K562 (cell line): ENCODE results near the gene SLC25A1. TPM values are rescaled to one million over a fixed set of nuclear protein-coding genes. Genes with fewer than 3 reads are reported as not detected.

ENCODE experiments used
- ATAC-seq: fragments of 200-7000 bp; cut with Tn5 transposase; 3 replicates; pipeline ENCODE4 v1.9.1; 2020; ENCODE audit warnings: moderate library complexity
- BruUV-seq: library from RNA; stranded (reverse); fragments of 400-500 nt; replicated peaks from 2 replicates; lab custom pipeline; 2021; lab: Mats Ljungman, UMichigan
- CTCF ChIA-PET: fragments of 300-600 bp; formaldehyde crosslinking; extraction: SDS; loops from one replicate; lab custom pipeline; 2021; ENCODE audit warnings: low intra/inter-chr PET ratio; lab: Yijun Ruan, JAX
- POLR2A ChIA-PET: fragments of 300-600, 350-650 bp; sonication (Branson Sonifier 250); formaldehyde crosslinking; extraction: SDS; loops from one replicate; lab custom pipeline; 2021; ENCODE audit warnings: antibody characterized with exemption, inconsistent platforms; lab: Yijun Ruan, JAX
- DNase-seq, 4 experiments: peaks; one replicate each; pipeline versions ENCODE4 v3.0.0 to v3.0.0-alpha.2; 2011 to 2018; ENCODE audit warnings: low spot score in 3 of 4, mixed read lengths in 3 of 4; ENCODE audit errors: extremely low read depth in 1 of 4
- FAIRE-seq: peaks from 2 replicates; lab custom pipeline; 2011; peaks lifted over from hg19 to GRCh38; lab: Jason Lieb, UNC
- H2AFZ ChIP-seq: 2 replicates; pipeline ENCODE4 v1.6.0; 2011; ENCODE audit warnings: low read depth, low read length, control low read depth, inconsistent platforms
- H3K27ac ChIP-seq: fragments of 200-600 bp; 3 replicates; pipeline ENCODE4 v1.8.0; 2011; ENCODE audit warnings: low read depth, mild to moderate bottlenecking, control low read depth, inconsistent platforms, low read length, moderate library complexity, mixed read lengths; ENCODE audit errors: extremely low read depth
- H3K27me3 ChIP-seq, 2 experiments: fragments of 300-600 bp in 1 of 2; 2 replicates in 1 of 2; 3 replicates in 1 of 2; pipeline versions ENCODE4 v1.6.0 to v1.8.0; 2011; ENCODE audit warnings: inconsistent platforms in 2 of 2, low read length in 2 of 2, mild to moderate bottlenecking in 1 of 2, mixed read lengths in 1 of 2, moderate library complexity in 1 of 2; ENCODE audit not compliant: control insufficient read depth in 2 of 2, insufficient read depth in 2 of 2
- H3K36me3 ChIP-seq: fragments of 300-600 bp; 3 replicates; pipeline ENCODE4 v1.8.0; 2011; ENCODE audit warnings: mild to moderate bottlenecking, low read length, inconsistent platforms; ENCODE audit not compliant: control insufficient read depth, insufficient read depth
- H3K4me1 ChIP-seq, 2 experiments: fragments of 200-600 bp in 1 of 2; replicated peaks in 1 of 2; 2 replicates in 1 of 2; 3 replicates in 1 of 2; pipeline versions ENCODE4 v1.5.1 to v1.8.0; 2011; ENCODE audit warnings: inconsistent platforms in 2 of 2, low read length in 2 of 2, mild to moderate bottlenecking in 1 of 2, mixed read lengths in 1 of 2, moderate library complexity in 1 of 2; ENCODE audit not compliant: control insufficient read depth in 2 of 2, insufficient read depth in 2 of 2
- H3K4me2 ChIP-seq: 2 replicates; pipeline ENCODE4 v1.6.1; 2011; ENCODE audit warnings: low read length, control low read depth, inconsistent platforms, mixed read lengths; ENCODE audit not compliant: insufficient read depth
- H3K4me3 ChIP-seq: fragments of 200-600 bp; sonication (generic), shearing (Covaris generic); 2 replicates; pipeline ENCODE4 v1.5.1; 2016; ENCODE audit warnings: control low read depth, inconsistent platforms
- H3K79me2 ChIP-seq: fragments of 200-600 bp; 3 replicates; pipeline ENCODE4 v1.8.0; 2011; ENCODE audit warnings: low read length, inconsistent platforms; ENCODE audit not compliant: control insufficient read depth, insufficient read depth
- H3K9ac ChIP-seq, 2 experiments: 2 replicates each; pipeline versions ENCODE4 v1.6.0 to v1.6.1; 2011; ENCODE audit warnings: low read depth in 2 of 2, low read length in 2 of 2, control low read depth in 1 of 2, inconsistent platforms in 1 of 2, mild to moderate bottlenecking in 1 of 2, mixed read lengths in 1 of 2; ENCODE audit not compliant: insufficient read depth in 1 of 2
- H3K9me1 ChIP-seq: one replicate; pipeline ENCODE4 v1.6.0; 2011; ENCODE audit warnings: inconsistent platforms, mild to moderate bottlenecking, low read length, moderate library complexity; ENCODE audit not compliant: control insufficient read depth, insufficient read depth
- H3K9me3 ChIP-seq: replicated peaks from 2 replicates; pipeline ENCODE4 v1.5.1; 2011; ENCODE audit warnings: low read depth, low read length, inconsistent platforms; ENCODE audit not compliant: control insufficient read depth, insufficient read depth
- H4K20me1 ChIP-seq: replicated peaks from 2 replicates; pipeline ENCODE4 v1.6.1; 2011; ENCODE audit warnings: low read length, inconsistent platforms, mixed read lengths; ENCODE audit not compliant: control insufficient read depth, insufficient read depth
- ARHGAP35 ChIP-seq: fragments of 450-650 bp; IDR thresholded peaks from 2 replicates; pipeline ENCODE4 v1.6.1; 2018; ENCODE audit not compliant: partially characterized antibody
- DPF2 ChIP-seq: fragments of 450-650 bp; IDR thresholded peaks from 2 replicates; pipeline ENCODE4 v1.6.1; 2016
- ELF1 ChIP-seq: fragments of 200-800 bp; sonication (Bioruptor generic); IDR thresholded peaks from 2 replicates; pipeline ENCODE4 v1.6.1; 2016; ENCODE audit warnings: missing genetic modification characterization, missing compliant biosample characterization
- ELF4 ChIP-seq: fragments of 450-650 bp; formaldehyde crosslinking; IDR thresholded peaks from 2 replicates; pipeline ENCODE4 v1.4.0; 2022; ENCODE audit warnings: missing genetic modification characterization
- ETV5 ChIP-seq: sonication (generic); formaldehyde crosslinking; IDR thresholded peaks from 2 replicates; pipeline ENCODE4 v1.4.0; 2020; ENCODE audit warnings: low read depth, mild to moderate bottlenecking, missing genetic modification reagents
- FOSL1 ChIP-seq: fragments of 200-800 bp; sonication (Bioruptor generic); conservative IDR thresholded peaks from 2 replicates; pipeline ENCODE4 v1.6.1; 2016; ENCODE audit warnings: missing genetic modification characterization, missing compliant biosample characterization
- GTF2A2 ChIP-seq: IDR thresholded peaks from 2 replicates; pipeline ENCODE4 v1.6.1; 2016; ENCODE audit warnings: mild to moderate bottlenecking, missing genetic modification characterization, missing compliant biosample characterization
- IFI16 ChIP-seq: fragments of 250-450 bp; sonication (Bioruptor Pico); IDR thresholded peaks from 2 replicates; pipeline ENCODE4 v2.1.2; 2022; ENCODE audit warnings: mild to moderate bottlenecking, inconsistent platforms
- NCOA4 ChIP-seq: fragments of 450-650 bp; IDR thresholded peaks from 2 replicates; pipeline ENCODE4 v1.6.1; 2018; ENCODE audit warnings: mild to moderate bottlenecking; ENCODE audit not compliant: partially characterized antibody
- POLR3A ChIP-seq: IDR thresholded peaks from 2 replicates; pipeline ENCODE4 v1.6.1; 2011; ENCODE audit warnings: borderline replicate concordance, mild to moderate bottlenecking, moderate library complexity; ENCODE audit not compliant: insufficient read length, insufficient read depth; ENCODE audit errors: extremely low read depth
- SIRT6 ChIP-seq: IDR thresholded peaks from one replicate; pipeline ENCODE4 v1.6.1; 2012; ENCODE audit warnings: low read depth, mild to moderate bottlenecking, control low read depth, inconsistent platforms, low read length, moderate library complexity
- SMAD1 ChIP-seq: fragments of 150-350 bp; IDR thresholded peaks from 2 replicates; pipeline ENCODE4 v1.6.1; 2014; ENCODE audit warnings: low read length, low read depth; ENCODE audit not compliant: partially characterized antibody
- SMARCA4 ChIP-seq: fragments of 450-650 bp; IDR thresholded peaks from 2 replicates; pipeline ENCODE4 v1.6.1; 2016
- SMARCE1 ChIP-seq: fragments of 450-650 bp; IDR thresholded peaks from 2 replicates; pipeline ENCODE4 v1.7.1; 2016; ENCODE audit warnings: mild to moderate bottlenecking
- SNRNP70 ChIP-seq: fragments of 200-400 bp; formaldehyde crosslinking; optimal IDR thresholded peaks from 2 replicates; pipeline ENCODE3; 2017; ENCODE audit warnings: low read depth, low read length
- SPI1 ChIP-seq: IDR thresholded peaks from 2 replicates; pipeline ENCODE4 v1.6.1; 2011; ENCODE audit warnings: low read depth, low read length, control low read depth, borderline replicate concordance
- TAL1 ChIP-seq: fragments of 450-650 bp; IDR thresholded peaks from 2 replicates; pipeline ENCODE4 v1.6.1; 2016; ENCODE audit warnings: mild to moderate bottlenecking
- ZKSCAN1 ChIP-seq: fragments of 150-350 bp; IDR thresholded peaks from 2 replicates; pipeline ENCODE4 v1.6.1; 2016; ENCODE audit warnings: low read depth, low read length
- ZNF165 ChIP-seq: fragments of 250-450 bp; sonication (Bioruptor Pico); IDR thresholded peaks from 2 replicates; pipeline ENCODE4 v1.4.0; 2020; ENCODE audit warnings: borderline replicate concordance
- ZNF707 ChIP-seq: fragments of 250-450 bp; sonication (Bioruptor Pico); conservative IDR thresholded peaks from 2 replicates; pipeline ENCODE4 v1.8.0; 2022; ENCODE audit warnings: inconsistent platforms, mild to moderate bottlenecking, moderate library complexity
- ZSCAN29 ChIP-seq: fragments of 450-650 bp; IDR thresholded peaks from 2 replicates; pipeline ENCODE4 v1.6.1; 2017
- WGBS: fragments of 100-300 bp; shearing (Covaris generic); methylation state at CpG from one replicate; pipeline ENCODE4 v1.1.6; 2016; ENCODE audit warnings: low coverage, mixed read lengths; ENCODE audit not compliant: insufficient coverage; ENCODE audit errors: missing lambda C conversion rate; 5-methylcytosine and 5-hydroxymethylcytosine counted together
- in situ Hi-C: fragments of 300-500 bp; cut with MboI; formaldehyde crosslinking; loops from 4 replicates; pipeline ENCODE4 v1.15.0; 2018; ENCODE audit warnings: inconsistent platforms, mixed read lengths
- intact Hi-C: fragments of 100-400 bp; cut with micrococcal nuclease; formaldehyde crosslinking; loops from 2 replicates; pipeline ENCODE4 v1.14.2; 2022
- polyA plus RNA-seq, 8 experiments: library from polyadenylated mRNA; depleted of rRNA in 4 of 8; stranded (reverse) in 5 of 8; unstranded in 3 of 8; fragments of >200 nt; fragmentation: Nextera tagmentation in 2 of 8; fragmentation: Illumina TruSeq in 1 of 8; extraction: Ambion mirVana in 2 of 8; extraction: Trizol in 1 of 8; gene quantifications; 2 replicates each; pipeline versions ENCODE4 v1.2.1 to v1.2.3, GENCODE V29; 2011 to 2014; ENCODE audit warnings: inconsistent platforms in 1 of 8, missing spikeins in 1 of 8
- total RNA-seq, 7 experiments: library from RNA; depleted of rRNA in 6 of 7; stranded (reverse); fragments of >200 nt in 6 of 7; fragmentation: Illumina TruSeq in 2 of 7; extraction: Trizol in 2 of 7; gene quantifications; 2 replicates each; pipeline versions ENCODE4 v1.2.1 to v1.2.3, GENCODE V29; 2011 to 2021; ENCODE audit warnings: low replicate concordance in 1 of 7
- TF ChIP-seq, protein P1 (sequence below): sonication (generic); formaldehyde crosslinking; IDR thresholded peaks from 2 replicates; pipeline ENCODE4 v1.8.0; 2022; ENCODE audit warnings: mild to moderate bottlenecking, low read depth, missing genetic modification reagents
- TF ChIP-seq, protein P2 (sequence below): sonication (generic); formaldehyde crosslinking; IDR thresholded peaks from 2 replicates; pipeline ENCODE4 v1.8.0; 2023; ENCODE audit warnings: mild to moderate bottlenecking, missing genetic modification reagents

The SLC25A1 gene
- total and polyA plus RNA-seq, 9 of the 15 experiments (the other 6 are each of a cell fraction or from before 2014, with no cell fraction given): 11.0 to 408 (median 110) TPM

- Histone ChIP-seq H3K9ac (peak overlapping the region; percentile 74 to 92), H3K79me2 (peaks cover 15% of the 10 kb centered on the region), H2AFZ (peak overlapping the region; percentile 80), H3K27me3 (peaks cover 14 to 26% of the 10 kb centered on the region in 2 experiments; a peak in 4 of 5 replicates), H3K4me1 (peaks cover 4 to 19% of the 10 kb centered on the region in 2 experiments; a peak in 4 of 5 replicates), H3K9me3 (no peaks in the 10 kb centered on the region), H3K4me2 (peak overlapping the region; percentile 96), H3K27ac (peak overlapping the region; percentile 50), H4K20me1 (0 out of 2 replicates have a peak, but pooled peaks cover 3% of the 10 kb centered on the region), H3K9me1 (peaks cover 4% of the 10 kb centered on the region), H3K36me3 (peaks cover 39% of the 10 kb centered on the region), H3K4me3 (peak overlapping the region; percentile 59)
- in situ Hi-C loops: no loop called here
- ATAC-seq (peak; percentile 48), FAIRE-seq (no peak), DNase-seq (peak; percentile 79 to 82 (median 80))
- TSS peak; percentile 62 for BruUV-seq
- POLR2A ChIA-PET: interaction anchor here (0.6 to 6.1 kb wide), 33 partner anchors 8 to 1388 kb away, joined by 3 to 54 read pairs (median 3); partner anchors contain the start of genes CDC45, DGCR2 and TSSK2
- intact Hi-C loops: loop anchor here (1.0 to 2.0 kb wide), 9 partner anchors 22 to 486 kb away; partner anchors contain the start of genes CDC45, CLTCL1, DGCR2 and UFD1
- WGBS: under 1% methylated on average over 17 of the region's 17 CpGs
- CTCF ChIA-PET: interaction anchor here (0.7 to 3.1 kb wide), 5 partner anchors 29 to 488 kb away, joined by 3 to 26 read pairs (median 3); no protein-coding TSS in a partner anchor
- TF ChIP-seq ARHGAP35: peak; percentile 70
- peak; percentile 56; the same call in 1 of the 2 replicates for TF ChIP-seq SMARCE1
- peak; percentile 86 for TF ChIP-seq SNRNP70
- peak; percentile 2 for TF ChIP-seq SMAD1
- 0 out of 2 replicates have a peak, but pooled peaks have one; percentile 15 for TF ChIP-seq ZNF707 (CRISPR knock-in tag)
- 0 out of 2 replicates have a peak, but pooled peaks have one; percentile 18 for TF ChIP-seq ZNF165
- peak; percentile 29; the same call in 1 of the 2 replicates for TF ChIP-seq TAL1
- TF ChIP-seq GTF2A2 (tag): no peak; the same call in 1 of the 2 replicates
- TF ChIP-seq NCOA4: peak; percentile 44
- peak; percentile 33; the same call in 1 of the 2 replicates for TF ChIP-seq ELF4 (CRISPR knock-in tag)
- TF ChIP-seq ZKSCAN1: peak; percentile 30; the same call in 1 of the 2 replicates
- TF ChIP-seq, protein P1, sequence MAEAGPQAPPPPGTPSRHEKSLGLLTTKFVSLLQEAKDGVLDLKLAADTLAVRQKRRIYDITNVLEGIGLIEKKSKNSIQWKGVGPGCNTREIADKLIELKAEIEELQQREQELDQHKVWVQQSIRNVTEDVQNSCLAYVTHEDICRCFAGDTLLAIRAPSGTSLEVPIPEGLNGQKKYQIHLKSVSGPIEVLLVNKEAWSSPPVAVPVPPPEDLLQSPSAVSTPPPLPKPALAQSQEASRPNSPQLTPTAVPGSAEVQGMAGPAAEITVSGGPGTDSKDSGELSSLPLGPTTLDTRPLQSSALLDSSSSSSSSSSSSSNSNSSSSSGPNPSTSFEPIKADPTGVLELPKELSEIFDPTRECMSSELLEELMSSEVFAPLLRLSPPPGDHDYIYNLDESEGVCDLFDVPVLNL (CRISPR knock-in tag): peak; percentile 68
- TF ChIP-seq ELF1 (tag): 0 out of 2 replicates have a peak, but pooled peaks have one; percentile 56
- TF ChIP-seq, protein P2, sequence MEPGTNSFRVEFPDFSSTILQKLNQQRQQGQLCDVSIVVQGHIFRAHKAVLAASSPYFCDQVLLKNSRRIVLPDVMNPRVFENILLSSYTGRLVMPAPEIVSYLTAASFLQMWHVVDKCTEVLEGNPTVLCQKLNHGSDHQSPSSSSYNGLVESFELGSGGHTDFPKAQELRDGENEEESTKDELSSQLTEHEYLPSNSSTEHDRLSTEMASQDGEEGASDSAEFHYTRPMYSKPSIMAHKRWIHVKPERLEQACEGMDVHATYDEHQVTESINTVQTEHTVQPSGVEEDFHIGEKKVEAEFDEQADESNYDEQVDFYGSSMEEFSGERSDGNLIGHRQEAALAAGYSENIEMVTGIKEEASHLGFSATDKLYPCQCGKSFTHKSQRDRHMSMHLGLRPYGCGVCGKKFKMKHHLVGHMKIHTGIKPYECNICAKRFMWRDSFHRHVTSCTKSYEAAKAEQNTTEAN: no peak
- TF ChIP-seq SPI1: peak; percentile 31; the same call in 1 of the 2 replicates
- TF ChIP-seq SIRT6: no peak
- TF ChIP-seq ZSCAN29: peak; percentile 63; the same call in 1 of the 2 replicates
- TF ChIP-seq FOSL1 (tag): no peak
- TF ChIP-seq DPF2: 0 out of 2 replicates have a peak, but pooled peaks have one; percentile 21
- TF ChIP-seq SMARCA4: peak; percentile 45; the same call in 1 of the 2 replicates
- TF ChIP-seq POLR3A: no peak
- TF ChIP-seq IFI16 (CRISPR knock-in tag): peak; percentile 25; the same call in 1 of the 2 replicates
- TF ChIP-seq ETV5 (CRISPR knock-in tag): no peak
Measured at GRCh38 chr22:19143967-19144400, 34.6 kb downstream of the SLC25A1 start.
